ENCODE data around the gene DOCK11. TPM values are rescaled to one million over a fixed set of nuclear protein-coding genes. Genes with fewer than 3 reads are reported as not detected.

DOCK11 gene
- total RNA-seq, 4 donors from 2014 or later: 36.0 to 50.0 (median 41.1) TPM

DNA sequence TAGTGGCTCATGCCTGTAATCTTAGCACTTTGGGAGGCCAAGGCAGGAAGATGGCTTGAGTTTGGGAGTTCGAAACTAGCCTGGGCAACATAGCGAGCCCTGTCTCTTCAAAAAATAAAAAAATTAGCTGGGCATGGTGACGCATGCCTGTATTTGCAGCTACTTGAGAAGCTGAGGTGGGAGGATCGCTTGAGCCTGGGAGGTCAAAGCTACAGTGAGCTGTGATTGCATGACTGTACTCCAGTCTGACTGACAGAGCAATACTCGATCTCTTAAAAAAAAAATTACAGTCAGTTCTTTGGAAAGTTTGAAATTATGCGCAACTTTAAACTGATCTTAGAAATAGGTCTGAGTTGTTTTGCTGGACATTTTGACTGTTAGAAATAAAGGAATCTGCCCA is 55.8 kb downstream of the DOCK11 start:
- H3K4me1 ChIP-seq: peaks cover 0 to 6% of the 10 kb centered on the region in 2 donors
- H3K27me3 ChIP-seq: no peaks in the 10 kb centered on the region
- TF ChIP-seq POLR2A (IDR thresholded peaks at IDR 0.05) (no peak), CTCF (IDR thresholded peaks at IDR 0.05) (no peak)
- 96 to 98% methylated on average over 6 of the region's 6 CpGs for WGBS, 2 donors
- DNase-seq: no peak
- H3K27ac ChIP-seq: no peak overlapping the region
- intact Hi-C loops (cut with DNase I): no loop called here
- H3K9me3 ChIP-seq: no peaks in the 10 kb centered on the region
- no peak overlapping the region for H3K4me3 ChIP-seq (replicated peaks in 1 of 3)
- H3K36me3 ChIP-seq: no peaks in the 10 kb centered on the region

- whole genome bisulfite sequencing, 2 donors: 84 to 95% methylated on average over 6 of the region's 8 CpGs
Observed at GRCh38 chrX:118552121-118552900, 56.7 kb downstream of the DOCK11 start.

GRCh38 chrX:118553042-118553710 is 57.6 kb downstream of the DOCK11 start:
- TF ChIP-seq POLR2A (IDR thresholded peaks at IDR 0.05) (no peak), CTCF (IDR thresholded peaks at IDR 0.05) (no peak)
- H3K27me3 ChIP-seq: no peaks in the 10 kb centered on the region
- intact Hi-C loops (cut with DNase I): no loop called here
- peaks cover 0 to 6% of the 10 kb centered on the region in 2 donors for H3K4me1 ChIP-seq
- H3K27ac ChIP-seq: no peak overlapping the region
- no peaks in the 10 kb centered on the region for H3K9me3 ChIP-seq
- DNase-seq: no peak
- H3K4me3 ChIP-seq (replicated peaks in 1 of 3): no peak overlapping the region
- no peaks in the 10 kb centered on the region for H3K36me3 ChIP-seq
- WGBS, 2 donors: 38% methylated on average over 2 of the region's 2 CpGs

More at GRCh38 chrX:118552121-118552900, 56.7 kb downstream of the DOCK11 start:
- intact Hi-C loops (cut with DNase I): no loop called here
- H3K27me3 ChIP-seq: no peaks in the 10 kb centered on the region
- H3K36me3 ChIP-seq: no peaks in the 10 kb centered on the region
- no peak overlapping the region for H3K4me3 ChIP-seq (replicated peaks in 1 of 3)
- no peaks in the 10 kb centered on the region for H3K9me3 ChIP-seq
- DNase-seq: no peak
- H3K27ac ChIP-seq: no peak overlapping the region
- no peak for TF ChIP-seq POLR2A (IDR thresholded peaks at IDR 0.05)
- TF ChIP-seq CTCF (IDR thresholded peaks at IDR 0.05): no peak
- H3K4me1 ChIP-seq: peaks cover 0 to 6% of the 10 kb centered on the region in 2 donors

DNA sequence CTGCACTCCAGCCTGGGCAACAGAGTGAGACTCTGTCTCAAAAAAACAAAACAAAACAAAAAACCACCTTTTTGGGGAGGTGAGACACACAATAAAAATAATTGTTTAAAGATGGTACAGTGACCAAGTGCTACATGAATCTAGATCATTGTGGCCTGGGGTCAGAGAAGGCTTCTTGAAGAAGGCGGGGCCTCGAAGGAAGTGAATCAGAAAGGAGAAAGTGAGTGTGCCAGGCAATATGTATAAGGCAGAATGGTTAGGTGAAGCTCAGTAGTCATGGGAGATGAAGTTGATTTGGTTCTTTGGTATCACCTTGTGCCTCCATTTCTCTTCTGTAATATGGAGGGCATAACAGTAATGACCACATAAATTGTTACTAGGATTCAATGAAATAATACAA is 58.9 kb downstream of the DOCK11 start:
- intact Hi-C loops (cut with DNase I): no loop called here
- no peaks in the 10 kb centered on the region for H3K9me3 ChIP-seq
- H3K4me1 ChIP-seq: peaks cover 0 to 6% of the 10 kb centered on the region in 2 donors
- 93 to 94% methylated on average over 2 of the region's 2 CpGs for WGBS, 2 donors
- no peaks in the 10 kb centered on the region for H3K36me3 ChIP-seq
- no peak overlapping the region for H3K4me3 ChIP-seq (replicated peaks in 1 of 3)
- no peak for DNase-seq
- H3K27ac ChIP-seq: no peak overlapping the region
- no peak for TF ChIP-seq CTCF (IDR thresholded peaks at IDR 0.05)
- TF ChIP-seq POLR2A (IDR thresholded peaks at IDR 0.05): no peak
- no peaks in the 10 kb centered on the region for H3K27me3 ChIP-seq

DNA sequence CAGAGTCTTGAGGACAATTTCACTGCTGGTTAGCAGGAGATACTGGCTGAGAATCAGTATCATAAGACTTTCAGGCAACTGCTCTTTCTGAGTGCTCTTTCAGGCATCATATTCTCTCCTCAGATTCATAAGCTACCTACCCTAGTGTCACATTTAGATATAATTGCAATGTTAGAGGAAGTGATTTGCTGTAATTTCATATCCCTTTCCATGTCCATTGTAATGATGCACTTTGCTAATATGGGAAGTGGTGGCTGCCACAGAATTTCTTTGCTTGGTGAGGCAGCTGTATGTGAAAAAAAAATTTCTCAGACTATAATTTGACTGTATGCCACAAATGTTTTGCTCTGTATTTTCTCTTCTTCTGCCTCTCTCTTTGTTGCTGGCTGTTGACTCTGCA is 63.3 kb downstream of the DOCK11 start:
- Histone ChIP-seq H3K4me1 (no peaks in the 10 kb centered on the region), H3K9me3 (no peaks in the 10 kb centered on the region), H3K27ac (no peak overlapping the region), H3K27me3 (no peaks in the 10 kb centered on the region), H3K36me3 (no peaks in the 10 kb centered on the region), H3K4me3 (replicated peaks in 1 of 3) (no peak overlapping the region)
- TF ChIP-seq POLR2A (IDR thresholded peaks at IDR 0.05) (no peak), CTCF (IDR thresholded peaks at IDR 0.05) (no peak)
- no peak for DNase-seq
- intact Hi-C loops (cut with DNase I): no loop called here
